PC-3 (cell line): Measurements from ENCODE around the gene STK24. TPM values are rescaled to one million over a fixed set of nuclear protein-coding genes. Genes with fewer than 3 reads are reported as not detected.

ENCODE experiments used
- ATAC-seq: fragments of 200-7000 bp; cut with Tn5 transposase; 2 replicates; pipeline ENCODE4 v1.9.1; 2020; ENCODE audit warnings: mild to moderate bottlenecking, moderate library complexity
- BruUV-seq: library from RNA; stranded (reverse); fragments of 400-500 nt; replicated peaks from 2 replicates; lab custom pipeline; 2021; lab: Mats Ljungman, UMichigan
- CTCF ChIA-PET: fragments of 300-600 bp; sonication (Branson Sonifier 250); formaldehyde crosslinking; loops from one replicate; lab custom pipeline; 2022; ENCODE audit warnings: antibody characterized with exemption; lab: Charles Lee
- POLR2A ChIA-PET: fragments of 300-600 bp; sonication (Branson Sonifier 250); formaldehyde crosslinking; loops from one replicate; lab custom pipeline; 2022; ENCODE audit warnings: antibody characterized with exemption; ENCODE audit not compliant: unreplicated experiment; lab: Charles Lee
- DNase-seq: peaks from one replicate; pipeline ENCODE4 v3.0.0-alpha.2; 2015
- H2AFZ ChIP-seq: fragments of 300-600 bp; sonication (generic); 2 replicates; pipeline ENCODE4 v1.6.0; 2016; ENCODE audit warnings: antibody characterized with exemption, low read length
- H3F3A ChIP-seq: fragments of 300-600 bp; sonication (generic); one replicate; pipeline ENCODE4 v1.6.0; 2017; ENCODE audit warnings: antibody characterized with exemption, low read length, control low read depth, mild to moderate bottlenecking; ENCODE audit not compliant: unreplicated experiment
- H3K27ac ChIP-seq: fragments of 300-600 bp; sonication (generic); 2 replicates; pipeline ENCODE4 v1.5.1; 2016; ENCODE audit warnings: mild to moderate bottlenecking, low read length
- H3K27me3 ChIP-seq: fragments of 300-600 bp; sonication (generic); 2 replicates; pipeline ENCODE4 v1.6.1; 2016; ENCODE audit warnings: low read length, mixed read lengths
- H3K36me3 ChIP-seq: fragments of 300-600 bp; sonication (generic); 2 replicates; pipeline ENCODE4 v1.6.1; 2016; ENCODE audit warnings: low read depth, mixed run types, low read length, mixed read lengths
- H3K4me1 ChIP-seq: fragments of 300-600 bp; sonication (generic); 2 replicates; pipeline ENCODE4 v1.5.1; 2016; ENCODE audit warnings: low read length; ENCODE audit not compliant: insufficient read depth
- H3K4me2 ChIP-seq: fragments of 300-600 bp; sonication (generic); 2 replicates; pipeline ENCODE4 v1.6.0; 2016; ENCODE audit warnings: low read length
- H3K4me3 ChIP-seq: fragments of 300-600 bp; sonication (generic); 2 replicates; pipeline ENCODE4 v1.5.1; 2016; ENCODE audit warnings: mild to moderate bottlenecking, low read length, mixed read lengths
- H3K79me2 ChIP-seq: fragments of 300-600 bp; sonication (generic); 2 replicates; pipeline ENCODE4 v1.6.1; 2017; ENCODE audit warnings: low read length, mixed read lengths
- H3K9ac ChIP-seq: fragments of 300-600 bp; sonication (generic); 2 replicates; pipeline ENCODE4 v1.6.0; 2016; ENCODE audit warnings: mild to moderate bottlenecking, low read length
- H3K9me2 ChIP-seq: fragments of 300-600 bp; sonication (generic); replicated peaks from 2 replicates; pipeline ENCODE4 v1.6.1; 2016; ENCODE audit warnings: mixed run types, low read length, mixed read lengths
- H3K9me3 ChIP-seq: fragments of 300-600 bp; sonication (generic); 2 replicates; pipeline ENCODE4 v1.6.1; 2016; ENCODE audit warnings: low read length, mixed read lengths
- H4K20me1 ChIP-seq: fragments of 300-600 bp; sonication (generic); 2 replicates; pipeline ENCODE4 v1.6.1; 2016; ENCODE audit warnings: low read length, mixed read lengths
- EZH2 ChIP-seq: fragments of 300-600 bp; sonication (generic); IDR thresholded peaks from one replicate; pipeline ENCODE4 v1.6.1; 2017; ENCODE audit warnings: antibody characterized with exemption, mild to moderate bottlenecking, low read length; ENCODE audit not compliant: unreplicated experiment
- EZH2phosphoT487 ChIP-seq: fragments of 300-600 bp; sonication (generic); IDR thresholded peaks from 2 replicates; pipeline ENCODE4 v1.6.1; 2018; ENCODE audit warnings: mild to moderate bottlenecking, antibody characterized with exemption, low read length, borderline replicate concordance
- intact Hi-C: fragments of 100-400 bp; cut with micrococcal nuclease; formaldehyde crosslinking; loops from 2 replicates; pipeline ENCODE4 v1.9.0; 2023
- total RNA-seq: library from RNA; depleted of rRNA; stranded (reverse); fragments of >200 nt; gene quantifications from 2 replicates; pipeline ENCODE4 v1.2.3, GENCODE V29; 2014
- TF ChIP-seq, protein P1 (sequence below): fragments of 300-600 bp; sonication (generic); conservative IDR thresholded peaks from 2 replicates; pipeline ENCODE4 v1.5.1; 2017; ENCODE audit warnings: antibody characterized with exemption, low read depth, mild to moderate bottlenecking, low read length

The STK24 gene
- total RNA-seq, 1 experiment from 2014 or later = 52.4 TPM

DNA sequence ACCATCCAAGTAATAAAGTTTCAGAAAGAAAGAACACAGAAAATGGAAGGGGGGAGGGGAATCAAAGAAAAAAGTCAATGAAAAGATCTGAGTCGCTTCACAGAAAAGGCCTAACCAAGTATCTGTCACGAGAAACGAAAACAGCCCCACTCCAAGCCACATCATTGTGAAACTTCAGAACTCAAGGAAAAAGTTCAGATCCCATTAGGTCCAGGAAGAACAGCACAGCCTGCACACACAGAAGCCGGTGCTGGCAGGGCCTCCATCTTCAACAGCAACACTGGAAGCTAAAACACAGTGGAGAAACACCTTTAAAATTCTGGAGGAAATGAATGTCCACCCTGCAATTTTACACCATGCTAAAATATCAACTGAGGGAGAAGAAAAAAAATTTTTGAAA is 8.0 kb downstream of the STK24 start:
- Histone ChIP-seq H3K4me3 (no peak overlapping the region), H3K36me3 (peaks cover 5% of the 10 kb centered on the region; the same call in 1 of the 2 replicates), H3K4me1 (peaks cover 43% of the 10 kb centered on the region), H3K9ac (no peak overlapping the region), H3F3A (no peaks in the 10 kb centered on the region), H3K27ac (no peak overlapping the region), H2AFZ (no peak overlapping the region), H3K9me3 (no peaks in the 10 kb centered on the region), H3K27me3 (no peaks in the 10 kb centered on the region), H4K20me1 (peaks cover 64% of the 10 kb centered on the region), H3K9me2 (no peaks in the 10 kb centered on the region), H3K4me2 (no peak overlapping the region), H3K79me2 (peaks cover 100% of the 10 kb centered on the region)
- CTCF ChIA-PET = no interaction called here
- ATAC-seq = no peak
- BruUV-seq = no TSS peak
- TF ChIP-seq EZH2phosphoT487 (no peak), EZH2 (no peak)
- TF ChIP-seq, protein P1, sequence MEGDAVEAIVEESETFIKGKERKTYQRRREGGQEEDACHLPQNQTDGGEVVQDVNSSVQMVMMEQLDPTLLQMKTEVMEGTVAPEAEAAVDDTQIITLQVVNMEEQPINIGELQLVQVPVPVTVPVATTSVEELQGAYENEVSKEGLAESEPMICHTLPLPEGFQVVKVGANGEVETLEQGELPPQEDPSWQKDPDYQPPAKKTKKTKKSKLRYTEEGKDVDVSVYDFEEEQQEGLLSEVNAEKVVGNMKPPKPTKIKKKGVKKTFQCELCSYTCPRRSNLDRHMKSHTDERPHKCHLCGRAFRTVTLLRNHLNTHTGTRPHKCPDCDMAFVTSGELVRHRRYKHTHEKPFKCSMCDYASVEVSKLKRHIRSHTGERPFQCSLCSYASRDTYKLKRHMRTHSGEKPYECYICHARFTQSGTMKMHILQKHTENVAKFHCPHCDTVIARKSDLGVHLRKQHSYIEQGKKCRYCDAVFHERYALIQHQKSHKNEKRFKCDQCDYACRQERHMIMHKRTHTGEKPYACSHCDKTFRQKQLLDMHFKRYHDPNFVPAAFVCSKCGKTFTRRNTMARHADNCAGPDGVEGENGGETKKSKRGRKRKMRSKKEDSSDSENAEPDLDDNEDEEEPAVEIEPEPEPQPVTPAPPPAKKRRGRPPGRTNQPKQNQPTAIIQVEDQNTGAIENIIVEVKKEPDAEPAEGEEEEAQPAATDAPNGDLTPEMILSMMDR = no peak
- intact Hi-C loops = no loop called here
- POLR2A ChIA-PET = no interaction called here
- no peak for DNase-seq

DNA sequence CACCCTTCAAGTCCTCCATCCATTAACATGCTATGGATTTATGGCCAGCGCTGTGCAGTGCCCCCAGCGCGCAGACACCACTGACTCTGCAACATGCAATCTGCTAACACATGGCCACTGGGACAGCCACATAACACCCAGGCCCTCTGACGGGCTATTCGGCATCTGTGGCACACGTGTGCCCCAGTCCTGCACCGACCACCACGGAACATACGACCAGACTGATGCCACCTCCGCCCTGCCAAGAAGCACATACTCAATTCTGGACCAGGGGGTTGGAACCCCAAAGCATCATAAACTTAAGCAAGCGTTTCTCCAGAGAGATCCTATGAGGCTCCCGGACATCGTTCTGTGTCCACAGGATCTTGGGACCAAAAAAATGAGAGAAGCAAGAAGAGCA is 9.8 kb downstream of the STK24 start:
- no peak overlapping the region for H3K4me2 ChIP-seq
- peaks cover 98% of the 10 kb centered on the region for H3K79me2 ChIP-seq
- ATAC-seq (no peak), DNase-seq (no peak)
- no peak overlapping the region for H3K9ac ChIP-seq
- ChIA-PET POLR2A (interaction anchor here (0.6 kb wide), 1 partner anchor 182 kb away, joined by 3 read pairs; no protein-coding TSS in a partner anchor), CTCF (no interaction called here)
- no peak for TF ChIP-seq EZH2
- TF ChIP-seq, protein P1 = no peak
- TF ChIP-seq EZH2phosphoT487 = no peak
- H4K20me1 ChIP-seq = peaks cover 52% of the 10 kb centered on the region
- no peak overlapping the region for H3K27ac ChIP-seq
- BruUV-seq = no TSS peak
- H3K27me3 ChIP-seq = no peaks in the 10 kb centered on the region
- no peak overlapping the region for H3K4me3 ChIP-seq
- H3K9me3 ChIP-seq = no peaks in the 10 kb centered on the region
- intact Hi-C loops = no loop called here
- no peaks in the 10 kb centered on the region for H3K36me3 ChIP-seq
- no peaks in the 10 kb centered on the region for H3K9me2 ChIP-seq
- H3K4me1 ChIP-seq = peaks cover 33% of the 10 kb centered on the region
- no peaks in the 10 kb centered on the region for H3F3A ChIP-seq
- H2AFZ ChIP-seq = no peak overlapping the region

DNA sequence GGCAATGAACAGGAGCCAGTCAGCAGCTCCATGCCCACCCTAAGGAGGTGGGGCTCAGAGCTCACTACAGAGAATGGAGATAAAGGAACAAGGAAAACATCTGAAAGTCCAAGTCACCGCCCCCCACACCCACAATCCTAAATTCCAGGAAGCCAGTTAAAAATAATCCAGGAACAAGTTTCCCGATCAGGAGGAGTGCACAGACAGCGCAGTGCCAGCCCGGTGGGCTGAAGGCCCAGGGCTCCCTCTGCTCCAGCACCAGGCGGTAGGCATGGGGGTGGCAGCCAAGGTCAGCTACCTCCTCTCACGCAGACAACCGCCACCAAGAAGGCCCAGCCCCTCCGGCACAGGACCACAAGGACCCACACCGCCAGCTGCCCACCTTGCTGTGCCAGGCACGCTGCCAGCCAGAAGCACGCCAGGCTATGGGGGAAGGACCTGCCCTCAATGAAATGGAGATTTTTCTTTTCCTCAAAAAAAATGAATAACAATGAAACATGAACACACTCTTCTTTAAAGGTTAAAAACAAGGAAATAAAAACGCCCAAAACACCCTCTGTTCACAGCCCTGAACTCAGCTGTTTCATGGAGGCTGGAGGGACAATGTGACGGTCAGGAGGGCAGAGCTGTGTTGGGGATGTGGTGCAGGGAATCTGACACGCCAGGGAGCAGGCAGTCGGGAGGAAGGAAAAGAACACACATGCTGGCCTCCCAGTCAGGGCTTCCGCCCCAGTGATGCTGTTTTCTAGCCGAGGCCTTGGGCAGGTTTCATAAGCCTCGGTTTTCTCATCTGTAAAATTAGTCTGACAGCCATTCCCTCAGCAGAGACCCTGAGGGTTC is 11.0 kb downstream of the STK24 start:
- POLR2A ChIA-PET = no interaction called here
- Histone ChIP-seq H3K4me1 (peaks cover 23% of the 10 kb centered on the region), H3F3A (no peaks in the 10 kb centered on the region), H3K4me2 (no peak overlapping the region), H3K9me2 (no peaks in the 10 kb centered on the region), H3K9me3 (no peaks in the 10 kb centered on the region), H3K27ac (no peak overlapping the region), H3K79me2 (peaks cover 98% of the 10 kb centered on the region), H3K4me3 (no peak overlapping the region), H3K36me3 (no peaks in the 10 kb centered on the region), H3K27me3 (no peaks in the 10 kb centered on the region), H4K20me1 (peaks cover 46% of the 10 kb centered on the region), H2AFZ (no peak overlapping the region), H3K9ac (no peak overlapping the region)
- no TSS peak for BruUV-seq
- CTCF ChIA-PET = no interaction called here
- ATAC-seq (no peak), DNase-seq (no peak)
- TF ChIP-seq EZH2phosphoT487 (no peak), EZH2 (no peak)
- intact Hi-C loops = no loop called here
